DOHH2 (cell line): ENCODE results near the gene DYNC1I1.

Source experiments
- CTCF ChIP-seq: fragments of 200-600 bp; sonication (generic); IDR thresholded peaks from one replicate; pipeline ENCODE4 v1.5.1; 2014; ENCODE audit warnings: antibody characterized with exemption, mild to moderate bottlenecking, low read depth, low read length; ENCODE audit not compliant: poor library complexity, severe bottlenecking
- EZH2phosphoT487 ChIP-seq: fragments of 200-600 bp; sonication (generic); IDR thresholded peaks from 2 replicates; pipeline ENCODE4 v1.6.1; 2017; ENCODE audit warnings: borderline replicate concordance, mild to moderate bottlenecking, antibody characterized with exemption, low read length, moderate library complexity, mixed read lengths

GRCh38 chr7:96102096-96102811, 329.9 kb downstream of the DYNC1I1 start:
- no peak for TF ChIP-seq CTCF
- no peak for TF ChIP-seq EZH2phosphoT487
